ENCODE data around the gene G6PC3. TPM values are rescaled to one million over a fixed set of nuclear protein-coding genes. Genes with fewer than 3 reads are reported as not detected.

G6PC3 gene
- total RNA-seq, 3 donors from 2014 or later (not counting 1 experiment from before 2014, with no cell fraction given), result 18.2 to 21.7 (median 20.6) TPM

- ATAC-seq, result no peak
- no peak overlapping the region for H3K4me3 ChIP-seq (ENCODE audit: low read length)
- WGBS (ENCODE audit: insufficient coverage), result 73% methylated on average over 10 of the region's 10 CpGs
- no peaks in the 10 kb centered on the region for H3K9me3 Mint-ChIP-seq
- peaks cover 32% of the 10 kb centered on the region for H3K4me1 ChIP-seq (ENCODE audit: control insufficient read depth, insufficient read depth, low read length)
- no peak for TF ChIP-seq CTCF (IDR thresholded peaks at IDR 0.05)
- no peak for DNase-seq
- no peak overlapping the region for H3K27ac Mint-ChIP-seq
- no peak overlapping the region for H3K27ac ChIP-seq (ENCODE audit: low read length)
- intact Hi-C loops (cut with micrococcal nuclease), result no loop called here
- no peaks in the 10 kb centered on the region for H3K27me3 Mint-ChIP-seq (ENCODE audit: low read depth in 2 of 2)
- H3K36me3 ChIP-seq (ENCODE audit: control insufficient read depth, insufficient read depth, low read length), result peaks cover 6% of the 10 kb centered on the region
- H3K4me1 Mint-ChIP-seq, result peaks cover 0 to 34% of the 10 kb centered on the region in 2 donors
- H3K4me3 Mint-ChIP-seq, result peak overlapping the region; percentile 37
- no peaks in the 10 kb centered on the region for H3K27me3 ChIP-seq (ENCODE audit: control insufficient read depth, insufficient read depth, low read length)
- H3K9me3 ChIP-seq (ENCODE audit: control insufficient read depth, insufficient read depth, low read length), result no peaks in the 10 kb centered on the region
- H3K36me3 Mint-ChIP-seq, result no peaks in the 10 kb centered on the region
Measured at GRCh38 chr17:44110011-44110686, 39.6 kb downstream of the G6PC3 start.

DNA sequence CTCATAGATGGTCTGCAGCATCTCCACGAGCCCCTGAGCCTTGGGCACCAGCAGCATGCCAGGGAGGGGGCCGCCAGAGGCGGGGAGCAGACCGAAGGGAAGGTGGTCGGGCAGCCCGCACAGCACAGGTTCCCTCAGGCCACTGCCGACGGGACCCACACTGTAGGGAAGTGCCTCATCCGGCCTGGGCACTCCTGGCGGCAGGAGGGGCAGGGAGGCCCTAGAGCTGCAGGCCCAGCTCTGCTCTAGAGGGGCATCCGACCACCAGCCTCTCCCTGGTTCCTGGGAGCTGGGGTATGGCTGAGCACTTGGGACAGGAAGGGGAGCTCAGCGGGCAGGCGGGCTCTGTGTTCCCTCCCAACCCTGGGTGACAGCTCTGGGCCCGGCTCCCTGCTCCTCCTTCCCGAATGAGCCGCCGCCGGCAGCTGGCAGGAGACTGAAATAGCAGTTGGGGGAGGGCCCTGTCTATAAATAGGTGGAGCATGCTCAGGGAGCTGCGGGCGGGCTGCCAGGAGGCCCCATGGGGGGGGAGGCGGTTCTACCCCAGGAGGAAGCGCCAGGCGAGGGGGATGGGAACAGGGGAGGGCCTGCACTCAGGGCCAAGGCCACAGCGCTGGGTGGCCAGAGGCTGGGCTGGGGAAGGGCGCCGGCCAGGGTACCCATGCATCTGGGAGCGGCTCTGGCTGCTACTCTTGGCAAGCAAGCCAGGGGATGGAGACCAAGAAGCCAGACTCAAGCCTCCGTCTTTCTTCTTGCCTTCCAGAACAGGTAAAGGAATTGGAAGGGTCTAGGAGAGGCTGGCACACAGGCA is 40.5 kb downstream of the G6PC3 start:
- DNase-seq, result peak; percentile 40 to 64
- WGBS (ENCODE audit: insufficient coverage), result 17% methylated on average over 28 of the region's 28 CpGs
- Mint-ChIP-seq H3K27ac (peak overlapping the region in 1 of 2 donors; percentile 13), H3K4me1 (peaks cover 0 to 34% of the 10 kb centered on the region in 2 donors), H3K27me3 (ENCODE audit: low read depth in 2 of 2) (no peaks in the 10 kb centered on the region), H3K36me3 (no peaks in the 10 kb centered on the region), H3K4me3 (peak overlapping the region; percentile 37), H3K9me3 (no peaks in the 10 kb centered on the region)
- Histone ChIP-seq H3K9me3 (ENCODE audit: control insufficient read depth, insufficient read depth, low read length) (no peaks in the 10 kb centered on the region), H3K27ac (ENCODE audit: low read length) (no peak overlapping the region), H3K36me3 (ENCODE audit: control insufficient read depth, insufficient read depth, low read length) (peaks cover 8% of the 10 kb centered on the region), H3K4me1 (ENCODE audit: control insufficient read depth, insufficient read depth, low read length) (peaks cover 32% of the 10 kb centered on the region), H3K27me3 (ENCODE audit: control insufficient read depth, insufficient read depth, low read length) (no peaks in the 10 kb centered on the region), H3K4me3 (ENCODE audit: low read length) (no peak overlapping the region)
- intact Hi-C loops (cut with micrococcal nuclease), result no loop called here
- no peak for TF ChIP-seq CTCF (IDR thresholded peaks at IDR 0.05)
- peak; percentile 51 to 71 (median 71) for ATAC-seq

DNA sequence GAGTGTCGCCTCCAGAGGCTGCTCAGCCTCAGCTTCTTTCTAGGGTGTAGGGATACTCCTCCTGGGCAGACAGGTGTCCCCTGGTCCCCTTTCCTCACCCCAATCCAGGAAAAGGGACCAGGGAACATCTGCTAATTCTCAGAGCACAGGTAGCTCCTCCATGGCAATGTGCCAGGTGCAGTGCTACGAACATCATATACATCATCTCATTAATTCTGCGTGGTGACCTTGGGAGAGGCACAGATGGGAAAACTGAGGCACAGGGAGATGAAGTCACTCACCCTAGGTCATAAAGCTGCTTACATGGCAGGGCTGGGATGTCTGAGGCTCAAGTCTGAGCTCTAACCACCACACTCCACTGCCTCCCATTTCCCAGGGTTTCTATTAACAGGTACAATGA is 41.2 kb downstream of the G6PC3 start:
- Mint-ChIP-seq H3K4me1 (peaks cover 6 to 34% of the 10 kb centered on the region in 2 donors), H3K9me3 (no peaks in the 10 kb centered on the region)
- peaks cover 10% of the 10 kb centered on the region for H3K36me3 ChIP-seq (ENCODE audit: control insufficient read depth, insufficient read depth, low read length)

More for the DNA sequence above, 41.2 kb downstream of the G6PC3 start:
- Histone ChIP-seq H3K9me3 (ENCODE audit: control insufficient read depth, insufficient read depth, low read length) (no peaks in the 10 kb centered on the region), H3K27me3 (ENCODE audit: control insufficient read depth, insufficient read depth, low read length) (no peaks in the 10 kb centered on the region), H3K4me1 (ENCODE audit: control insufficient read depth, insufficient read depth, low read length) (peaks cover 32% of the 10 kb centered on the region), H3K4me3 (ENCODE audit: low read length) (no peak overlapping the region), H3K27ac (ENCODE audit: low read length) (no peak overlapping the region)
- ATAC-seq (no peak), DNase-seq (no peak)
- Mint-ChIP-seq H3K27me3 (ENCODE audit: low read depth in 2 of 2) (no peaks in the 10 kb centered on the region), H3K36me3 (no peaks in the 10 kb centered on the region), H3K27ac (no peak overlapping the region), H3K4me3 (peak overlapping the region; percentile 9)
- intact Hi-C loops (cut with micrococcal nuclease), result no loop called here
- TF ChIP-seq CTCF (IDR thresholded peaks at IDR 0.05), result no peak
- 97% methylated on average over 3 of the region's 3 CpGs for WGBS (ENCODE audit: insufficient coverage)
